GM12892 (cell line): ENCODE measurements around the gene SNRNP27.

Experiments used
- DNase-seq: peaks from one replicate; pipeline ENCODE4 v3.0.0; 2011; ENCODE audit not compliant: insufficient read length
- FAIRE-seq: peaks from 2 replicates; lab custom pipeline; 2011; peaks lifted over from hg19 to GRCh38; lab: Jason Lieb, UNC
- POLR2A ChIP-seq: IDR thresholded peaks from 2 replicates; pipeline ENCODE4 v1.6.1; 2011; ENCODE audit warnings: low read depth, low read length, control low read depth
- POLR2AphosphoS5 ChIP-seq: IDR thresholded peaks from 2 replicates; pipeline ENCODE4 v1.6.1; 2011; ENCODE audit warnings: low read depth, low read length, control low read depth
- TAF1 ChIP-seq: IDR thresholded peaks from 2 replicates; pipeline ENCODE4 v1.6.1; 2011; ENCODE audit warnings: low read depth, mild to moderate bottlenecking, control low read depth, low read length, borderline replicate concordance

SNRNP27 gene

GRCh38 chr2:69931832-69932595 lies 38.3 kb downstream of the SNRNP27 start:
- DNase-seq = no peak
- FAIRE-seq = no peak
- TF ChIP-seq POLR2AphosphoS5 (no peak), TAF1 (no peak), POLR2A (no peak)

- no peak for TF ChIP-seq POLR2A
- no peak for TF ChIP-seq POLR2AphosphoS5
- TF ChIP-seq TAF1 = no peak
- FAIRE-seq = no peak
Observed at GRCh38 chr2:69932596-69932922, 38.8 kb downstream of the SNRNP27 start.

GRCh38 chr2:69933254-69933828 lies 39.6 kb downstream of the SNRNP27 start:
- FAIRE-seq (peak; percentile 56), DNase-seq (no peak)
- TF ChIP-seq POLR2AphosphoS5 = no peak
- no peak for TF ChIP-seq POLR2A
- TF ChIP-seq TAF1 = no peak

More at GRCh38 chr2:69932596-69932922, 38.8 kb downstream of the SNRNP27 start:
- DNase-seq = no peak

- peak; percentile 5 for FAIRE-seq
- DNase-seq = no peak
- TF ChIP-seq POLR2A = no peak
- no peak for TF ChIP-seq POLR2AphosphoS5
- no peak for TF ChIP-seq TAF1
Observed at GRCh38 chr2:69933839-69934613, 40.3 kb downstream of the SNRNP27 start.

- TF ChIP-seq POLR2A (no peak), TAF1 (no peak), POLR2AphosphoS5 (no peak)
- DNase-seq (no peak), FAIRE-seq (no peak)
Observed at GRCh38 chr2:69934614-69934908, 40.8 kb downstream of the SNRNP27 start.

- DNase-seq (no peak), FAIRE-seq (no peak)
- TF ChIP-seq POLR2AphosphoS5 (no peak), TAF1 (no peak)
Observed at GRCh38 chr2:69935011-69935410, 41.3 kb downstream of the SNRNP27 start.

GRCh38 chr2:69936906-69937305 lies 43.1 kb downstream of the SNRNP27 start:
- DNase-seq (no peak), FAIRE-seq (no peak)
- no peak for TF ChIP-seq POLR2A
- TF ChIP-seq TAF1 = no peak
- no peak for TF ChIP-seq POLR2AphosphoS5

- no peak for FAIRE-seq
- no peak for TF ChIP-seq TAF1
- no peak for TF ChIP-seq POLR2AphosphoS5
- no peak for TF ChIP-seq POLR2A
- no peak for DNase-seq
Observed at GRCh38 chr2:69937968-69938367, 44.2 kb downstream of the SNRNP27 start.

GRCh38 chr2:69939722-69940121 lies 46.0 kb downstream of the SNRNP27 start:
- TF ChIP-seq POLR2A (no peak), TAF1 (no peak), POLR2AphosphoS5 (no peak)
- DNase-seq (no peak), FAIRE-seq (no peak)

GRCh38 chr2:69940691-69941090 lies 46.9 kb downstream of the SNRNP27 start:
- TF ChIP-seq POLR2A (no peak), POLR2AphosphoS5 (no peak), TAF1 (no peak)
- DNase-seq (no peak), FAIRE-seq (no peak)

GRCh38 chr2:69943000-69943842 lies 49.5 kb downstream of the SNRNP27 start:
- FAIRE-seq = no peak
- TF ChIP-seq POLR2A (no peak), TAF1 (no peak), POLR2AphosphoS5 (no peak)

More at GRCh38 chr2:69943000-69943842, 49.5 kb downstream of the SNRNP27 start:
- no peak for DNase-seq
